GM23338 (cell line): ENCODE data around the gene RAPGEF5.

Experiments used
- CREB1 ChIP-seq: fragments of 250-450 bp; sonication (Bioruptor Pico); IDR thresholded peaks from 2 replicates; pipeline ENCODE4 v1.5.0; 2020; ENCODE audit warnings: low read depth, mild to moderate bottlenecking, moderate library complexity
- CTCF ChIP-seq, 2 experiments: fragments of 200-600 bp in 1 of 2; sonication (generic) in 1 of 2; conservative IDR thresholded peaks; 2 replicates each; pipeline versions ENCODE4 v1.5.1 to v1.6.1; 2016 to 2017; ENCODE audit warnings: antibody characterized with exemption in 2 of 2, low read depth in 2 of 2, mild to moderate bottlenecking in 2 of 2, moderate library complexity in 1 of 2
- EZH2 ChIP-seq: fragments of 200-600 bp; sonication (generic); IDR thresholded peaks from one replicate; pipeline ENCODE4 v1.8.0; 2017; ENCODE audit warnings: antibody characterized with exemption, mild to moderate bottlenecking, low read depth; ENCODE audit not compliant: unreplicated experiment
- EZH2phosphoT487 ChIP-seq: fragments of 200-600 bp; sonication (generic); IDR thresholded peaks from one replicate; pipeline ENCODE4 v1.8.1; 2018; ENCODE audit warnings: antibody characterized with exemption; ENCODE audit not compliant: unreplicated experiment
- JUNB ChIP-seq: IDR thresholded peaks from one replicate; pipeline ENCODE4 v1.6.1; 2016; ENCODE audit warnings: antibody characterized with exemption; ENCODE audit not compliant: unreplicated experiment
- NANOG ChIP-seq: IDR thresholded peaks from 2 replicates; pipeline ENCODE4 v1.6.1; 2016; ENCODE audit warnings: antibody characterized with exemption, borderline replicate concordance
- POLR2AphosphoS5 ChIP-seq: IDR thresholded peaks from 2 replicates; pipeline ENCODE4 v1.6.1; 2016; ENCODE audit warnings: antibody characterized with exemption, low read depth
- REST ChIP-seq: IDR thresholded peaks from one replicate; pipeline ENCODE4 v1.6.1; 2018; ENCODE audit warnings: antibody characterized with exemption; ENCODE audit not compliant: unreplicated experiment
- STAT1 ChIP-seq: IDR thresholded peaks from one replicate; pipeline ENCODE4 v1.6.1; 2016; ENCODE audit warnings: antibody characterized with exemption; ENCODE audit not compliant: unreplicated experiment
- ZNF462 ChIP-seq: fragments of 250-450 bp; sonication (Bioruptor Pico); IDR thresholded peaks from 2 replicates; pipeline ENCODE4 v1.5.0; 2020; ENCODE audit warnings: mild to moderate bottlenecking, moderate library complexity

GRCh38 chr7:22087861-22088260 lies 269.1 kb downstream of the RAPGEF5 start:
- TF ChIP-seq CTCF (conservative IDR thresholded peaks at IDR 0.05; ENCODE audit: low read depth in 2 of 2): no peak
- TF ChIP-seq REST: no peak
- no peak for TF ChIP-seq EZH2phosphoT487
- no peak for TF ChIP-seq EZH2
- no peak for TF ChIP-seq NANOG
- TF ChIP-seq ZNF462 (CRISPR knock-in tag): no peak
- TF ChIP-seq POLR2AphosphoS5: no peak
- no peak for TF ChIP-seq CREB1
- TF ChIP-seq STAT1: no peak
- no peak for TF ChIP-seq JUNB
